ENCODE results near the gene THAP6. TPM values are rescaled to one million over a fixed set of nuclear protein-coding genes. Genes with fewer than 3 reads are reported as not detected.

THAP6 gene
- total RNA-seq: 9.7 and 12.3 TPM in 2 replicates

DNA sequence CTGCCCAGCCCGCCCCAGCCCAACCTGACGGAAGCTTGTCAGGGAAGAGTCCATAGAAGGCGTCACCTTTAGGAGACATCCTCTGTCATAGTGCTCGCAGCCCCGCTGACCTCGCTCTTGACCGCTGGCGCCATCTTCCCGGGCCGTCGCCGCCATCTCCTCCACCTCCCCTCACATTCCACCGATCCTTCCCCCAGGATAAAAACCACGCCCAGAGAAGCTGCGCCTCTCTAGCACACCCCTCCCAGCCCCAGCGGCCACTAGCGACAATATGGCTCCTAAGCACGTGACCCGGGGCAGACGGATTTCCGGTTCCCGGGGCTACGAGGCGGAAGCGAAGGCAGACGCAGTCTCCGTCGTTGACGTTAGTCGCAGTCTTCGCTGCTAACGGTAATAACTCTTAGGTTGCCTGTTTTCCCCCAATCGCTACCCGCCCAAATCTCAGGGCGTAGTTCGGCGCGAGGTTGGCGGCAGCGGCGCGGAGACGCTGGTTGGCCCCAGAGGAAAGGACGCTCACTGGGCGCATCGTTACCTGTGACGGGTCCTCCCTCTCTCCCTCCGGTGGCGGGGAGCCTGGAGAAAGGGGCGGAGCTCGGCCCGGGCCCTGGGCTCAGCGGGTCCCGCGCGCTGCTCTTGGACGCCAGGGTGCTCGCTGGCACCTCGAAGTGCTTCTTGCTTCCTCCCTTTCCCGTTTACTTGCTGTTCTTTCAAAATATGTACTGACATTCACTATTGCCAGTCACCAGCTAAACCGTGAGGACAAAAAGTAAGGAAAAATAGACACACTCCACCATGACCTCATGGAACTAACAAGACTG is at the start of gene THAP6, which contains the start of gene RCHY1:
THAP6 (plus strand) TSS at position 343 of the 818 bp plus-strand sequence. CDS start 980 bp downstream, outside the sequence.
RCHY1 (minus strand) TSS at position 273 of the 818 bp plus-strand sequence; CDS start at position 156, 117 bp downstream.
- FAIRE-seq: no peak

GRCh38 chr4:75469896-75470295 is 44.4 kb upstream of the THAP6 start:
- FAIRE-seq: no peak

More for the DNA sequence above, at the start of gene THAP6, which contains the start of gene RCHY1:
- H3K36me3 ChIP-seq (ENCODE audit: control insufficient read depth, insufficient read depth, low read length): peaks cover 6% of the 10 kb centered on the region
- peak; percentile 87 for DNase-seq (ENCODE audit: low read depth)
- peak within 1 kb of the TSS; percentile 71 for H3K4me3 ChIP-seq (ENCODE audit: low read depth, low read length)
- TF ChIP-seq, protein P1, sequence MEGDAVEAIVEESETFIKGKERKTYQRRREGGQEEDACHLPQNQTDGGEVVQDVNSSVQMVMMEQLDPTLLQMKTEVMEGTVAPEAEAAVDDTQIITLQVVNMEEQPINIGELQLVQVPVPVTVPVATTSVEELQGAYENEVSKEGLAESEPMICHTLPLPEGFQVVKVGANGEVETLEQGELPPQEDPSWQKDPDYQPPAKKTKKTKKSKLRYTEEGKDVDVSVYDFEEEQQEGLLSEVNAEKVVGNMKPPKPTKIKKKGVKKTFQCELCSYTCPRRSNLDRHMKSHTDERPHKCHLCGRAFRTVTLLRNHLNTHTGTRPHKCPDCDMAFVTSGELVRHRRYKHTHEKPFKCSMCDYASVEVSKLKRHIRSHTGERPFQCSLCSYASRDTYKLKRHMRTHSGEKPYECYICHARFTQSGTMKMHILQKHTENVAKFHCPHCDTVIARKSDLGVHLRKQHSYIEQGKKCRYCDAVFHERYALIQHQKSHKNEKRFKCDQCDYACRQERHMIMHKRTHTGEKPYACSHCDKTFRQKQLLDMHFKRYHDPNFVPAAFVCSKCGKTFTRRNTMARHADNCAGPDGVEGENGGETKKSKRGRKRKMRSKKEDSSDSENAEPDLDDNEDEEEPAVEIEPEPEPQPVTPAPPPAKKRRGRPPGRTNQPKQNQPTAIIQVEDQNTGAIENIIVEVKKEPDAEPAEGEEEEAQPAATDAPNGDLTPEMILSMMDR (IDR thresholded peaks at IDR 0.05; ENCODE audit: insufficient read depth, low read length, severe bottlenecking): no peak
- H3K27me3 ChIP-seq (ENCODE audit: control insufficient read depth, insufficient read depth, low read length): no peaks in the 10 kb centered on the region

DNA sequence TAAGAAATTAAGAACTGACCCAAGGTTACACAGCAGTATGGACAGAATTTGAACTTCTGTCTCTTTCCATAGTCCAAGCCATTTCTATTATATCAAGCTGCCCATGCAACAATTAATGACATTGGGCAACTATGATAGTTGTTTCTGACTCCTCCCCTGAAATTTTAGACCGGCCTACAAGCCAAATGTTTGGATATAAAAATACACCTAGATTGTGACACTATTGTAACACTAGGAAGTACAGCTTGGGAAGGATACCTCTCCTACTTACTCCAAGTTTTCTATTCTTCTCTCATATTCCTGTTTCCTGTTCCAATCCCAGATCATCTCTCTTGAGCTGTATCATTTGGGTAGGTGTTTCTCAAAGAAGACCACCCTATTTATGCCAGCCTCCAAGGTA is 43.5 kb upstream of the THAP6 start:
- DNase-seq (ENCODE audit: low read depth) (no peak), FAIRE-seq (no peak)
- H3K4me3 ChIP-seq (ENCODE audit: low read depth, low read length): no peak overlapping the region
- no peaks in the 10 kb centered on the region for H3K27me3 ChIP-seq (ENCODE audit: control insufficient read depth, insufficient read depth, low read length)
- TF ChIP-seq, protein P1 (IDR thresholded peaks at IDR 0.05; ENCODE audit: insufficient read depth, low read length, severe bottlenecking): no peak
- H3K36me3 ChIP-seq (ENCODE audit: control insufficient read depth, insufficient read depth, low read length): no peaks in the 10 kb centered on the region

More at GRCh38 chr4:75469896-75470295, 44.4 kb upstream of the THAP6 start:
- H3K27me3 ChIP-seq (ENCODE audit: control insufficient read depth, insufficient read depth, low read length): no peaks in the 10 kb centered on the region
- H3K36me3 ChIP-seq (ENCODE audit: control insufficient read depth, insufficient read depth, low read length): no peaks in the 10 kb centered on the region
- H3K4me3 ChIP-seq (ENCODE audit: low read depth, low read length): no peak overlapping the region
- DNase-seq (ENCODE audit: low read depth): no peak
- TF ChIP-seq, protein P1 (IDR thresholded peaks at IDR 0.05; ENCODE audit: insufficient read depth, low read length, severe bottlenecking): no peak

GRCh38 chr4:75477201-75477600 is 37.1 kb upstream of the THAP6 start:
- Histone ChIP-seq H3K4me3 (ENCODE audit: low read depth, low read length) (no peak overlapping the region), H3K36me3 (ENCODE audit: control insufficient read depth, insufficient read depth, low read length) (peaks cover 3% of the 10 kb centered on the region), H3K27me3 (ENCODE audit: control insufficient read depth, insufficient read depth, low read length) (no peaks in the 10 kb centered on the region)
- FAIRE-seq: no peak
- no peak for DNase-seq (ENCODE audit: low read depth)
- TF ChIP-seq, protein P1 (IDR thresholded peaks at IDR 0.05; ENCODE audit: insufficient read depth, low read length, severe bottlenecking): no peak

GRCh38 chr4:75484190-75484589 is 30.1 kb upstream of the THAP6 start:
- Histone ChIP-seq H3K4me3 (ENCODE audit: low read depth, low read length) (no peak overlapping the region), H3K36me3 (ENCODE audit: control insufficient read depth, insufficient read depth, low read length) (peaks cover 8% of the 10 kb centered on the region), H3K27me3 (ENCODE audit: control insufficient read depth, insufficient read depth, low read length) (no peaks in the 10 kb centered on the region)
- TF ChIP-seq, protein P1 (IDR thresholded peaks at IDR 0.05; ENCODE audit: insufficient read depth, low read length, severe bottlenecking): no peak
- DNase-seq (ENCODE audit: low read depth): no peak
- FAIRE-seq: no peak

All from bronchial epithelial cell (primary cell).